Activated CD4-positive, alpha-beta T cell treated with anti-CD3 and anti-CD28 coated beads for 36 hours (primary cell): Measurements from ENCODE around the gene CTBP1. TPM values are rescaled to one million over a fixed set of nuclear protein-coding genes. Genes with fewer than 3 reads are reported as not detected.

Source experiments
- ATAC-seq: fragments of 200-7000 bp; cut with Tn5 transposase; one replicate; pipeline ENCODE4 v1.10.0; 2021; ENCODE audit warnings: mild to moderate bottlenecking, moderate library complexity
- CTCF ChIA-PET: fragments of 350-600 bp; sonication (Branson Sonifier 250); formaldehyde crosslinking; loops from one replicate; lab custom pipeline; 2021; ENCODE audit warnings: antibody characterized with exemption; lab: Charles Lee
- POLR2A ChIA-PET: fragments of 350-600 bp; sonication (Branson Sonifier 250); formaldehyde crosslinking; loops from one replicate; lab custom pipeline; 2021; ENCODE audit warnings: antibody characterized with exemption, inconsistent platforms; lab: Charles Lee
- DNase-seq: peaks from one replicate; pipeline ENCODE4 v3.0.0-alpha.2; 2020
- H3K27ac Mint-ChIP-seq: one replicate; pipeline ENCODE4 v1.8.0; 2021; ENCODE audit warnings: mixed read lengths
- H3K27me3 Mint-ChIP-seq: one replicate; pipeline ENCODE4 v1.8.0; 2021; ENCODE audit warnings: mixed read lengths
- H3K36me3 Mint-ChIP-seq: one replicate; pipeline ENCODE4 v1.8.0; 2021; ENCODE audit warnings: low read depth, mixed read lengths
- H3K4me1 Mint-ChIP-seq: one replicate; pipeline ENCODE4 v1.8.0; 2021; ENCODE audit warnings: mixed read lengths
- H3K4me3 Mint-ChIP-seq: one replicate; pipeline ENCODE4 v1.8.0; 2021; ENCODE audit warnings: mild to moderate bottlenecking, moderate library complexity, mixed read lengths
- H3K9me3 Mint-ChIP-seq: one replicate; pipeline ENCODE4 v1.8.0; 2021; ENCODE audit warnings: low read depth, mixed read lengths
- intact Hi-C, 2 experiments: fragments of 100-400 bp; cut with DNase I in 1 of 2; cut with micrococcal nuclease in 1 of 2; formaldehyde crosslinking; loops; one replicate each; pipeline versions ENCODE4 v1.14.2 to v1.15.1; 2022 to 2024; cut with DNase I, micrococcal nuclease
- total RNA-seq, 2 experiments: library from RNA; stranded (reverse); gene quantifications; one replicate each; pipeline ENCODE4 v1.2.3, GENCODE V29; 2021

CTBP1 gene
- total RNA-seq, 2 experiments from 2014 or later: 152 to 177 TPM

GRCh38 chr4:1174941-1175634 lies 73.8 kb downstream of the CTBP1 start:
- Mint-ChIP-seq H3K27ac (no peak overlapping the region), H3K4me1 (peaks cover 2% of the 10 kb centered on the region), H3K36me3 (no peaks in the 10 kb centered on the region), H3K9me3 (no peaks in the 10 kb centered on the region), H3K4me3 (no peak overlapping the region), H3K27me3 (peaks cover 18% of the 10 kb centered on the region)
- intact Hi-C loops: no loop called here
- POLR2A ChIA-PET: no interaction called here
- CTCF ChIA-PET: interaction anchor here (0.7 to 0.9 kb wide), 2 partner anchors 8 to 44 kb away, joined by 3 to 4 read pairs; no protein-coding TSS in a partner anchor
- DNase-seq: no peak
- ATAC-seq: no peak

- intact Hi-C loops: no loop called here
- H3K9me3 Mint-ChIP-seq: no peaks in the 10 kb centered on the region
- H3K4me1 Mint-ChIP-seq: peaks cover 4% of the 10 kb centered on the region
- peaks cover 22% of the 10 kb centered on the region for H3K27me3 Mint-ChIP-seq
- H3K4me3 Mint-ChIP-seq: no peak overlapping the region
- ChIA-PET CTCF (interaction anchor here (0.8 kb wide), 1 partner anchor 44 kb away, joined by 3 read pairs; no protein-coding TSS in a partner anchor), POLR2A (no interaction called here)
- ATAC-seq (no peak), DNase-seq (no peak)
- no peak overlapping the region for H3K27ac Mint-ChIP-seq
- no peaks in the 10 kb centered on the region for H3K36me3 Mint-ChIP-seq
These were observed 75.8 kb downstream of the CTBP1 start for GRCh38 chr4:1172971-1173757.

- Mint-ChIP-seq H3K4me1 (peaks cover 8% of the 10 kb centered on the region), H3K9me3 (no peaks in the 10 kb centered on the region), H3K36me3 (no peaks in the 10 kb centered on the region), H3K4me3 (peak within 1 kb of the TSS; percentile 52), H3K27ac (no peak within 1 kb of the TSS), H3K27me3 (peaks cover 22% of the 10 kb centered on the region)
- DNase-seq (no peak), ATAC-seq (no peak)
- CTCF ChIA-PET: interaction anchor here (0.9 kb wide), 1 partner anchor 14 kb away, joined by 4 read pairs; no protein-coding TSS in a partner anchor
- POLR2A ChIA-PET: no interaction called here
- intact Hi-C loops: no loop called here
These were observed 76.6 kb downstream of the CTBP1 start, which contains the start of gene SPON2 for GRCh38 chr4:1172228-1172851. Gene SPON2, minus strand, starts transcription at chr4:1172583.

GRCh38 chr4:1171311-1172227 lies 77.4 kb downstream of the CTBP1 start:
- Mint-ChIP-seq H3K27me3 (peaks cover 22% of the 10 kb centered on the region), H3K4me3 (peak overlapping the region; percentile 52), H3K27ac (no peak overlapping the region), H3K9me3 (no peaks in the 10 kb centered on the region), H3K4me1 (peaks cover 13% of the 10 kb centered on the region), H3K36me3 (no peaks in the 10 kb centered on the region)
- intact Hi-C loops: no loop called here
- DNase-seq (peak; percentile 76), ATAC-seq (peak; percentile 47)
- CTCF ChIA-PET: interaction anchor here (0.5 to 0.9 kb wide), 2 partner anchors 13 to 110 kb away, joined by 3 to 4 read pairs; no protein-coding TSS in a partner anchor
- POLR2A ChIA-PET: no interaction called here

- no peak for ATAC-seq
- no peak for DNase-seq
- Mint-ChIP-seq H3K4me1 (peaks cover 13% of the 10 kb centered on the region), H3K27me3 (peaks cover 22% of the 10 kb centered on the region), H3K27ac (no peak overlapping the region), H3K9me3 (no peaks in the 10 kb centered on the region), H3K4me3 (peak overlapping the region; percentile 52), H3K36me3 (no peaks in the 10 kb centered on the region)
- intact Hi-C loops: no loop called here
- POLR2A ChIA-PET: no interaction called here
- CTCF ChIA-PET: interaction anchor here (0.5 kb wide), 1 partner anchor 111 kb away, joined by 3 read pairs; no protein-coding TSS in a partner anchor
These were observed 78.0 kb downstream of the CTBP1 start for GRCh38 chr4:1170976-1171310.

GRCh38 chr4:1170156-1170975 lies 78.6 kb downstream of the CTBP1 start:
- no peak for ATAC-seq
- no peaks in the 10 kb centered on the region for H3K36me3 Mint-ChIP-seq
- ChIA-PET CTCF (interaction anchor here (0.5 to 3.2 kb wide), 3 partner anchors 98 to 514 kb away, joined by 3 to 17 read pairs (median 3); partner anchors contain the start of gene FAM53A), POLR2A (interaction anchor here (0.5 kb wide), 1 partner anchor 33 kb away, joined by 3 read pairs; no protein-coding TSS in a partner anchor)
- intact Hi-C loops: no loop called here
- H3K4me3 Mint-ChIP-seq: no peak overlapping the region
- H3K27me3 Mint-ChIP-seq: peaks cover 22% of the 10 kb centered on the region
- no peaks in the 10 kb centered on the region for H3K9me3 Mint-ChIP-seq
- peaks cover 13% of the 10 kb centered on the region for H3K4me1 Mint-ChIP-seq
- no peak for DNase-seq
- H3K27ac Mint-ChIP-seq: no peak overlapping the region

- H3K27me3 Mint-ChIP-seq: peaks cover 22% of the 10 kb centered on the region
- H3K4me1 Mint-ChIP-seq: peaks cover 13% of the 10 kb centered on the region
- no peaks in the 10 kb centered on the region for H3K9me3 Mint-ChIP-seq
- no peak for DNase-seq
- no peak overlapping the region for H3K27ac Mint-ChIP-seq
- CTCF ChIA-PET: interaction anchor here (0.6 to 4.0 kb wide), 3 partner anchors 12 to 514 kb away, joined by 3 to 23 read pairs (median 17); partner anchors contain the start of gene FAM53A
- no peak overlapping the region for H3K4me3 Mint-ChIP-seq
- no peak for ATAC-seq
- H3K36me3 Mint-ChIP-seq: no peaks in the 10 kb centered on the region
- POLR2A ChIA-PET: interaction anchor here (0.5 kb wide), 1 partner anchor 34 kb away, joined by 3 read pairs; no protein-coding TSS in a partner anchor
- intact Hi-C loops: loop anchor here in 1 of 2 experiments (5.0 kb wide), 3 partner anchors 33 to 78 kb away; partner anchors contain the start of gene CTBP1
These were observed 79.2 kb downstream of the CTBP1 start for GRCh38 chr4:1169691-1170096.

- no peaks in the 10 kb centered on the region for H3K9me3 Mint-ChIP-seq
- H3K27ac Mint-ChIP-seq: no peak overlapping the region
- CTCF ChIA-PET: interaction anchor here (3.2 to 4.0 kb wide), 2 partner anchors 13 to 99 kb away, joined by 17 to 23 read pairs; no protein-coding TSS in a partner anchor
- H3K4me1 Mint-ChIP-seq: peaks cover 13% of the 10 kb centered on the region
- ATAC-seq (no peak), DNase-seq (no peak)
- intact Hi-C loops: loop anchor here in 1 of 2 experiments (5.0 kb wide), 3 partner anchors 33 to 78 kb away; partner anchors contain the start of gene CTBP1
- H3K36me3 Mint-ChIP-seq: no peaks in the 10 kb centered on the region
- no peak overlapping the region for H3K4me3 Mint-ChIP-seq
- POLR2A ChIA-PET: no interaction called here
- peaks cover 22% of the 10 kb centered on the region for H3K27me3 Mint-ChIP-seq
These were observed 79.7 kb downstream of the CTBP1 start for GRCh38 chr4:1169171-1169671.

- Mint-ChIP-seq H3K4me3 (peak overlapping the region; percentile 73), H3K27ac (no peak overlapping the region), H3K27me3 (peaks cover 18% of the 10 kb centered on the region), H3K4me1 (peaks cover 18% of the 10 kb centered on the region), H3K9me3 (no peaks in the 10 kb centered on the region), H3K36me3 (no peaks in the 10 kb centered on the region)
- CTCF ChIA-PET: interaction anchor here (0.6 to 4.0 kb wide), 8 partner anchors 10 to 236 kb away, joined by 3 to 23 read pairs (median 6); partner anchors contain the start of genes GAK and TMEM175
- DNase-seq (no peak), ATAC-seq (no peak)
- POLR2A ChIA-PET: interaction anchor here (0.6 kb wide), 1 partner anchor 11 kb away, joined by 3 read pairs; no protein-coding TSS in a partner anchor
- intact Hi-C loops: loop anchor here in 1 of 2 experiments (5.0 kb wide), 3 partner anchors 34 to 79 kb away; partner anchors contain the start of gene CTBP1
These were observed 80.5 kb downstream of the CTBP1 start for GRCh38 chr4:1168191-1169101.
